Measurements from ENCODE around the gene EIF4E1B.

The EIF4E1B gene

GRCh38 chr5:176606875-176607274, 23.6 kb upstream of the EIF4E1B start:
- no peak for DNase-seq

- DNase-seq: no peak
Measured at GRCh38 chr5:176608142-176608705, 22.3 kb upstream of the EIF4E1B start.

GRCh38 chr5:176608937-176609723, 21.3 kb upstream of the EIF4E1B start:
- DNase-seq: no peak

- DNase-seq: peak; percentile 35
Measured at GRCh38 chr5:176609724-176610434, 20.6 kb upstream of the EIF4E1B start, which contains the start of gene GPRIN1. Gene GPRIN1, minus strand, starts transcription at chr5:176610156. Its CDS starts 10,322 bp downstream, at chr5:176599834.

- DNase-seq: no peak
Measured at GRCh38 chr5:176610435-176610773, 20.1 kb upstream of the EIF4E1B start.

GRCh38 chr5:176611435-176611834, 19.0 kb upstream of the EIF4E1B start:
- DNase-seq: peak; percentile 17

- no peak for DNase-seq
Measured at GRCh38 chr5:176612008-176612407, 18.5 kb upstream of the EIF4E1B start.

GRCh38 chr5:176612855-176613254, 17.6 kb upstream of the EIF4E1B start:
- DNase-seq: no peak

GRCh38 chr5:176614805-176615478, 15.5 kb upstream of the EIF4E1B start:
- DNase-seq: no peak

GRCh38 chr5:176616511-176616910, 14.0 kb upstream of the EIF4E1B start:
- no peak for DNase-seq

GRCh38 chr5:176618783-176619182, 11.7 kb upstream of the EIF4E1B start:
- DNase-seq: no peak

- DNase-seq: peak; percentile 75
Measured at GRCh38 chr5:176619203-176619568, 11.3 kb upstream of the EIF4E1B start.

GRCh38 chr5:176619569-176620332, 10.7 kb upstream of the EIF4E1B start:
- no peak for DNase-seq

GRCh38 chr5:176620333-176620981, 10.0 kb upstream of the EIF4E1B start:
- DNase-seq: no peak

- DNase-seq: no peak
Measured at GRCh38 chr5:176621661-176622079, 8.8 kb upstream of the EIF4E1B start.

GRCh38 chr5:176624142-176624541, 6.3 kb upstream of the EIF4E1B start:
- DNase-seq: no peak

GRCh38 chr5:176624938-176625337, 5.5 kb upstream of the EIF4E1B start:
- no peak for DNase-seq

- DNase-seq: no peak
Measured at GRCh38 chr5:176625512-176625911, 5.0 kb upstream of the EIF4E1B start.

GRCh38 chr5:176625966-176626875, 4.3 kb upstream of the EIF4E1B start:
- DNase-seq: no peak

- DNase-seq: no peak
Measured at GRCh38 chr5:176626876-176627236, 3.6 kb upstream of the EIF4E1B start.

GRCh38 chr5:176627582-176627981, 2.9 kb upstream of the EIF4E1B start:
- DNase-seq: no peak
